Heart left ventricle (tissue), 16 donors: ENCODE data around the gene MPHOSPH10. TPM values are rescaled to one million over a fixed set of nuclear protein-coding genes. Genes with fewer than 3 reads are reported as not detected.

Experiments
- ATAC-seq, 4 donors: fragments of 200-7000 bp; cut with Tn5 transposase; one replicate each; pipeline ENCODE4 v1.9.1; 2020 to 2022; ENCODE audit warnings: moderate library complexity in 4 of 4, mild to moderate bottlenecking in 3 of 4, moderate number of reproducible peaks in 1 of 4
- DNase-seq, 5 donors: peaks; one replicate each; pipeline ENCODE4 v3.0.0-alpha.2; 2020
- H3K27ac ChIP-seq, 12 donors: fragments of 200-600 bp; sonication (generic) in 4 of 12; one replicate each; pipeline versions ENCODE4 v1.5.0 to v1.8.0; 2016 to 2022; ENCODE audit warnings: mild to moderate bottlenecking in 2 of 12
- H3K27me3 ChIP-seq, 9 donors: fragments of 200-600 bp; sonication (generic) in 2 of 9; one replicate each; pipeline versions ENCODE4 v1.5.1 to v1.8.0; 2016 to 2022; ENCODE audit warnings: mild to moderate bottlenecking in 3 of 9
- H3K36me3 ChIP-seq, 9 donors: fragments of 200-600 bp; sonication (generic) in 2 of 9; one replicate each; pipeline versions ENCODE4 v1.5.0 to v1.8.0; 2018 to 2022; ENCODE audit warnings: mild to moderate bottlenecking in 2 of 9
- H3K4me1 ChIP-seq, 12 donors: fragments of 200-600 bp; sonication (generic) in 4 of 12; one replicate each; pipeline versions ENCODE4 v1.5.0 to v1.8.0; 2016 to 2022; ENCODE audit warnings: mild to moderate bottlenecking in 3 of 12
- H3K4me3 ChIP-seq, 12 donors: fragments of 200-600 bp; sonication (generic) in 4 of 12; one replicate each; pipeline versions ENCODE4 v1.5.0 to v1.8.0; 2017 to 2022; ENCODE audit warnings: mild to moderate bottlenecking in 9 of 12, moderate library complexity in 4 of 12
- H3K9me3 ChIP-seq, 12 donors: fragments of 200-600 bp; sonication (generic) in 4 of 12; one replicate each; pipeline versions ENCODE4 v1.5.0 to v1.8.0; 2016 to 2022; ENCODE audit warnings: mild to moderate bottlenecking in 1 of 12
- CTCF ChIP-seq, 12 donors: fragments of 200-600 bp; sonication (generic) in 4 of 12; IDR thresholded peaks; one replicate each; pipeline versions ENCODE4 v1.5.0 to v1.8.0; 2018 to 2022; ENCODE audit warnings: antibody characterized with exemption in 12 of 12, mild to moderate bottlenecking in 5 of 12
- POLR2A ChIP-seq, 2 donors: fragments of 450-650 bp; IDR thresholded peaks; one replicate each; pipeline ENCODE4 v1.6.1; 2017; ENCODE audit warnings: antibody characterized with exemption in 2 of 2, mild to moderate bottlenecking in 2 of 2, moderate library complexity in 2 of 2
- WGBS, 4 donors: extraction: QIAGEN DNeasy Blood & Tissue Kit in 2 of 4; methylation state at CpG; one replicate each; pipeline versions ENCODE4 v1.1.5 to v1.1.7; 2013 to 2018; 5-methylcytosine and 5-hydroxymethylcytosine counted together
- intact Hi-C, 10 donors: fragments of 100-400 bp; cut with DNase I; formaldehyde crosslinking; loops; one replicate each; pipeline versions ENCODE4 v1.11.1 to v1.14.2; 2022
- polyA plus RNA-seq, 2 donors: library from polyadenylated mRNA; stranded (reverse); fragments of 200-250 nt; gene quantifications; one replicate each; pipeline ENCODE4 v1.2.3, GENCODE V29; 2013
- total RNA-seq, 9 donors: library from RNA; depleted of rRNA in 2 of 9; stranded (reverse); fragments of >200 nt in 2 of 9; fragmentation: NEBNext Ultra II Directional in 3 of 9; extraction: Animal tissue kit (Norgen Biotek cat#: 25700) in 3 of 9; gene quantifications; one replicate each; pipeline versions ENCODE4 v1.1.0 to v1.2.4, GENCODE V29; 2016 to 2023
- donor health status: ischemic (EF 13 %, LVEDD 7.1; RV severe dilation, severe dysfunction).
- donor health status: healthy with polysubstance abuse.
- donor health status: DM: no; HTN: yes; CAD: no.
- donor health status: DM: no; HTN: no; CAD: no.
- donor health status: ischemic (EF 25% LVEDD 6.9; RV normal size, moderate dysfunction).
- donor health status: ischemic (EF 25% LVEDD 5.7; RV mildly dilated, moderate dysfunction).
- donor health status: healthy.
- donor health status: DM: yes; HTN: yes; CAD: no.
- donor health status: ischemic (EF 35%, LVEDD 5.7; RV mildly dilated, moderate dysfunction).
- donor health status: nonischemic (EF 11% LVEDD 7.7; RV severe dilation, severe dysfunction).
- donor health status: DM: yes; HTN: yes; CAD: no.
- donor health status: PGD.
- donor health status: ischemic (EF 29% LVEDD 5.4; RV normal size, mild dysfunction).
- donor health status: nonischemic (EF 23%, LVEDD 6.1; RV moderate dilation, normal function).

MPHOSPH10 gene
- total and polyA plus RNA-seq, 11 donors: 12.3 to 35.6 (median 23.4) TPM

- no peak overlapping the region for H3K4me3 ChIP-seq
- WGBS, 4 donors: 47 to 61% (median 57%) methylated on average over 3 of the region's 3 CpGs
- no peak for DNase-seq
- peaks cover 0 to 100% (median 100%) of the 10 kb centered on the region in 9 donors for H3K36me3 ChIP-seq
- peak in 3 of 4 donors; percentile 63 to 87 (median 71) for ATAC-seq
- H3K9me3 ChIP-seq: no peaks in the 10 kb centered on the region
- peak overlapping the region in 9 of 12 donors; percentile 32 to 68 (median 55) for H3K27ac ChIP-seq
- H3K27me3 ChIP-seq: no peaks in the 10 kb centered on the region
- TF ChIP-seq POLR2A (IDR thresholded peaks at IDR 0.05): no peak
- no peak for TF ChIP-seq CTCF (IDR thresholded peaks at IDR 0.05)
- H3K4me1 ChIP-seq: peaks cover 0 to 19% (median 1%) of the 10 kb centered on the region in 12 donors
- intact Hi-C loops: no loop called here
These were observed 13.3 kb downstream of the MPHOSPH10 start for GRCh38 chr2:71143782-71144181.

- peaks cover 0 to 79% (median 74%) of the 10 kb centered on the region in 9 donors for H3K36me3 ChIP-seq
- TF ChIP-seq POLR2A (IDR thresholded peaks at IDR 0.05): no peak
- no peak for TF ChIP-seq CTCF (IDR thresholded peaks at IDR 0.05)
- peak overlapping the region in 1 of 12 donors; percentile 15 for H3K27ac ChIP-seq
- H3K4me1 ChIP-seq: peaks cover 0 to 18% (median 4%) of the 10 kb centered on the region in 12 donors
- no peaks in the 10 kb centered on the region for H3K9me3 ChIP-seq
- DNase-seq (peak in 3 of 5 donors; percentile 55 to 63 (median 61)), ATAC-seq (peak in 3 of 4 donors; percentile 46 to 65 (median 65))
- WGBS, 4 donors: 41 to 67% (median 63%) methylated on average over 2 of the region's 2 CpGs
- no peak overlapping the region for H3K4me3 ChIP-seq
- intact Hi-C loops: no loop called here
- H3K27me3 ChIP-seq: no peaks in the 10 kb centered on the region
These were observed 18.2 kb downstream of the MPHOSPH10 start for GRCh38 chr2:71148506-71149063.

GRCh38 chr2:71150082-71150816, 19.8 kb downstream of the MPHOSPH10 start:
- Histone ChIP-seq H3K4me1 (peaks cover 0 to 16% (median 3%) of the 10 kb centered on the region in 12 donors), H3K4me3 (no peak overlapping the region), H3K9me3 (no peaks in the 10 kb centered on the region), H3K27ac (no peak overlapping the region), H3K36me3 (peaks cover 0 to 62% (median 58%) of the 10 kb centered on the region in 9 donors), H3K27me3 (no peaks in the 10 kb centered on the region)
- WGBS, 4 donors: 34 to 55% (median 41%) methylated on average over 3 of the region's 3 CpGs
- ATAC-seq: peak; percentile 10 to 46 (median 42)
- no peak for DNase-seq
- TF ChIP-seq CTCF (IDR thresholded peaks at IDR 0.05): no peak
- no peak for TF ChIP-seq POLR2A (IDR thresholded peaks at IDR 0.05)
- intact Hi-C loops: loop anchor here in 3 of 10 donors (10.0 kb wide), 1 partner anchor 355 kb away; no protein-coding TSS in a partner anchor

GRCh38 chr2:71151620-71152019, 21.2 kb downstream of the MPHOSPH10 start:
- Histone ChIP-seq H3K36me3 (peaks cover 0 to 48% (median 44%) of the 10 kb centered on the region in 9 donors), H3K4me1 (peaks cover 0 to 16% (median 3%) of the 10 kb centered on the region in 12 donors), H3K27me3 (no peaks in the 10 kb centered on the region), H3K27ac (no peak overlapping the region), H3K9me3 (no peaks in the 10 kb centered on the region), H3K4me3 (no peak overlapping the region)
- ATAC-seq (no peak), DNase-seq (no peak)
- 52 to 100% (median 99%) methylated on average over 1 of the region's 1 CpG for WGBS, 4 donors
- TF ChIP-seq POLR2A (IDR thresholded peaks at IDR 0.05): no peak
- TF ChIP-seq CTCF (IDR thresholded peaks at IDR 0.05): no peak
- intact Hi-C loops: loop anchor here in 3 of 10 donors (10.0 kb wide), 1 partner anchor 353 kb away; no protein-coding TSS in a partner anchor
